CD14-positive monocyte (primary cell): ENCODE measurements around the gene MPC1L. TPM values are rescaled to one million over a fixed set of nuclear protein-coding genes. Genes with fewer than 3 reads are reported as not detected.

Experiments used
- DNase-seq, 3 donors: peaks; one replicate each; pipeline ENCODE4 v3.0.0-alpha.2; 2011 to 2022
- H2AFZ ChIP-seq: 2 replicates; pipeline ENCODE4 v1.6.0; 2012; ENCODE audit warnings: mild to moderate bottlenecking, low read depth, low read length, inconsistent platforms; ENCODE audit not compliant: insufficient read depth, poor library complexity, severe bottlenecking
- H3K27ac ChIP-seq, 2 donors: 1 replicate in 1 of 2; 2 replicates in 1 of 2; pipeline ENCODE4 v1.5.1; 2012 to 2013; ENCODE audit warnings: low read length in 2 of 2, control low read depth in 1 of 2, inconsistent platforms in 1 of 2, low read depth in 1 of 2, mild to moderate bottlenecking in 1 of 2
- H3K27me3 ChIP-seq, 2 donors: one replicate each; pipeline versions ENCODE4 v1.6.0 to v1.6.1; 2011 to 2013; ENCODE audit warnings: low read length in 2 of 2; ENCODE audit not compliant: control insufficient read depth in 2 of 2, insufficient read depth in 2 of 2
- H3K36me3 ChIP-seq, 2 donors: replicated peaks in 1 of 2; 1 replicate in 1 of 2; 2 replicates in 1 of 2; pipeline versions ENCODE4 v1.5.1 to v1.6.1; 2012 to 2013; ENCODE audit warnings: low read length in 2 of 2, control low read depth in 1 of 2, inconsistent platforms in 1 of 2, mild to moderate bottlenecking in 1 of 2; ENCODE audit not compliant: insufficient read depth in 2 of 2, control insufficient read depth in 1 of 2
- H3K4me1 ChIP-seq, 2 donors: 1 replicate in 1 of 2; 2 replicates in 1 of 2; pipeline versions ENCODE4 v1.5.1 to v1.6.1; 2012 to 2013; ENCODE audit warnings: low read length in 2 of 2, control low read depth in 1 of 2, inconsistent platforms in 1 of 2, mild to moderate bottlenecking in 1 of 2, moderate library complexity in 1 of 2; ENCODE audit not compliant: insufficient read depth in 2 of 2, control insufficient read depth in 1 of 2
- H3K4me2 ChIP-seq: replicated peaks from 2 replicates; pipeline ENCODE3; 2012; ENCODE audit warnings: low read length, moderate library complexity, mild to moderate bottlenecking; ENCODE audit not compliant: poor library complexity, severe bottlenecking; ENCODE audit errors: extremely low read depth
- H3K4me3 ChIP-seq, 3 experiments: fragments of 200-600 bp in 1 of 3; sonication (generic) in 1 of 3; replicated peaks in 1 of 3; 1 replicate in 2 of 3; 2 replicates in 1 of 3; pipeline ENCODE4 v1.5.1; 2011 to 2013; ENCODE audit warnings: low read length in 3 of 3, mild to moderate bottlenecking in 3 of 3, control low read depth in 2 of 3, low read depth in 2 of 3, inconsistent platforms in 1 of 3, moderate library complexity in 1 of 3
- H3K79me2 ChIP-seq: 2 replicates; pipeline ENCODE4 v1.6.0; 2012; ENCODE audit warnings: mild to moderate bottlenecking, control low read depth, inconsistent platforms, low read length, moderate library complexity; ENCODE audit not compliant: insufficient read depth
- H3K9ac ChIP-seq: 2 replicates; pipeline ENCODE4 v1.6.0; 2017; ENCODE audit warnings: low read length, mild to moderate bottlenecking; ENCODE audit not compliant: insufficient read depth, poor library complexity, severe bottlenecking
- H3K9me3 ChIP-seq, 2 donors: replicated peaks in 1 of 2; 1 replicate in 1 of 2; 2 replicates in 1 of 2; pipeline versions ENCODE4 v1.5.1 to v1.6.1; 2012 to 2013; ENCODE audit warnings: low read length in 2 of 2, control low read depth in 1 of 2; ENCODE audit not compliant: control insufficient read depth in 1 of 2, insufficient read depth in 1 of 2
- H4K20me1 ChIP-seq: 2 replicates; pipeline ENCODE4 v1.6.0; 2012; ENCODE audit warnings: mild to moderate bottlenecking, low read length, control low read depth, moderate library complexity; ENCODE audit not compliant: insufficient read depth
- H3K27ac Mint-ChIP-seq, 7 donors: one replicate each; pipeline ENCODE4 v1.8.0; 2020; ENCODE audit warnings: mild to moderate bottlenecking in 7 of 7, mixed read lengths in 7 of 7, moderate library complexity in 6 of 7, inconsistent platforms in 2 of 7
- H3K27me3 Mint-ChIP-seq, 3 donors: one replicate each; pipeline ENCODE4 v1.8.0; 2021 to 2022; ENCODE audit warnings: low read depth in 3 of 3, mild to moderate bottlenecking in 3 of 3, mixed read lengths in 3 of 3, moderate library complexity in 3 of 3, inconsistent platforms in 1 of 3
- H3K36me3 Mint-ChIP-seq, 2 donors: one replicate each; pipeline ENCODE4 v1.8.0; 2020; ENCODE audit warnings: mixed read lengths in 2 of 2, inconsistent platforms in 1 of 2, mild to moderate bottlenecking in 1 of 2
- H3K4me1 Mint-ChIP-seq: one replicate; pipeline ENCODE4 v1.8.0; 2020; ENCODE audit warnings: mild to moderate bottlenecking, mixed read lengths
- H3K4me3 Mint-ChIP-seq, 2 donors: one replicate each; pipeline ENCODE4 v1.8.0; 2020; ENCODE audit warnings: mild to moderate bottlenecking in 2 of 2, mixed read lengths in 2 of 2, moderate library complexity in 1 of 2
- H3K9me3 Mint-ChIP-seq, 7 donors: one replicate each; pipeline ENCODE4 v1.8.0; 2020 to 2022; ENCODE audit warnings: mixed read lengths in 7 of 7, mild to moderate bottlenecking in 6 of 7, moderate library complexity in 6 of 7, inconsistent platforms in 2 of 7
- WGBS: methylation state at CpG from one replicate; pipeline ENCODE4 v1.1.5; 2013; ENCODE audit warnings: missing lambda C conversion rate; ENCODE audit not compliant: insufficient coverage; 5-methylcytosine and 5-hydroxymethylcytosine counted together
- intact Hi-C, 2 donors: fragments of 100-400 bp; cut with micrococcal nuclease; formaldehyde crosslinking; loops; one replicate each; pipeline versions ENCODE4 v1.15.0 to v1.15.1; 2023
- polyA plus RNA-seq, 3 donors: library from polyadenylated mRNA; depleted of rRNA in 1 of 3; unstranded in 2 of 3; stranded (reverse) in 1 of 3; fragments of 300-500 nt in 2 of 3; fragments of >200 nt in 1 of 3; fragmentation: Illumina TruSeq in 2 of 3; gene quantifications; 1 replicate in 2 of 3; 2 replicates in 1 of 3; pipeline ENCODE4 v1.2.3, GENCODE V29; 2012 to 2021
- TF ChIP-seq, protein P1 (sequence below): fragments of 200-600 bp; IDR thresholded peaks from one replicate; pipeline ENCODE4 v1.8.0; 2022; ENCODE audit warnings: antibody characterized with exemption, mild to moderate bottlenecking

MPC1L gene
- polyA plus RNA-seq, 3 donors: not detected

DNA sequence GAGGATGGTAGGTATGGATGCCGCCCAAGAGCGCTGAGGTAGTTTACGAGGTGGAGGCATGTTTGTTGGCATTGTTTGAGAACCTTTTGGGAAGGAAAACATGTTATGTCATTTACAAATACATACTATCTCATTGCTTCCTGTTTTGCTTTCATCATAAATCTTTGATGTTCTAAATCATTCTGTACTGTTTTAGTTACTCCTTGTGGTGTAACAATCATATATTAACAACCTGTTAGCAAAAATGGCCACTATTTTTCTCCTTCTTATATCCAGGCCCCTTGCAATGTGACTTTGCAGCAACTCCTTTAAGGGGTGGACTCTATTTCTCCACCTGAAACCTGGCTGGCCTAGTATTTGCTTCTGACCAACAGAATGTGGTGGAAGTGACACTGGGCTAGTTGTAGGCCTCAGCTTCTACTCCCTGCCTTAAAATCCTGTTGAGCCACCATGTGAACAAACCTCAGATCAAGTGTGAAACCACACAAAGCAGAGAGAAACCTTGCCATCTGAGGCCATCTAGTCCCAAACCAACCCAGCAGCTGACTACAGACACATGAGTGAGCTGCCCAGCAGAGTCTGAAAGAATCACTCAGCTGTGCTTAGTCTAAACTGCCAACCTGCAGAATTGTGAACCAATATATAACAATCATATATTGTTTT lies 40.0 kb downstream of the MPC1L start:
- H3K4me3 ChIP-seq: no peak overlapping the region
- peak overlapping the region in 1 of 7 donors; percentile 42 for H3K27ac Mint-ChIP-seq
- H3K27me3 Mint-ChIP-seq: peaks cover 0 to 34% (median 0%) of the 10 kb centered on the region in 3 donors
- no peak overlapping the region for H2AFZ ChIP-seq
- no peaks in the 10 kb centered on the region for H3K4me1 ChIP-seq
- no peak overlapping the region for H3K4me2 ChIP-seq
- DNase-seq: no peak
- intact Hi-C loops: no loop called here
- H3K79me2 ChIP-seq: no peaks in the 10 kb centered on the region
- no peak overlapping the region for H3K27ac ChIP-seq
- peaks cover 0 to 4% (median 0%) of the 10 kb centered on the region in 7 donors for H3K9me3 Mint-ChIP-seq
- peaks cover 0 to 17% of the 10 kb centered on the region in 2 donors for H3K27me3 ChIP-seq
- H4K20me1 ChIP-seq: peaks cover 3% of the 10 kb centered on the region
- peaks cover 65 to 84% of the 10 kb centered on the region in 2 donors for H3K36me3 Mint-ChIP-seq
- no peak overlapping the region for H3K9ac ChIP-seq
- no CpG with 5 or more reads among the region's 3 CpGs for WGBS
- H3K9me3 ChIP-seq: no peaks in the 10 kb centered on the region
- TF ChIP-seq, protein P1, sequence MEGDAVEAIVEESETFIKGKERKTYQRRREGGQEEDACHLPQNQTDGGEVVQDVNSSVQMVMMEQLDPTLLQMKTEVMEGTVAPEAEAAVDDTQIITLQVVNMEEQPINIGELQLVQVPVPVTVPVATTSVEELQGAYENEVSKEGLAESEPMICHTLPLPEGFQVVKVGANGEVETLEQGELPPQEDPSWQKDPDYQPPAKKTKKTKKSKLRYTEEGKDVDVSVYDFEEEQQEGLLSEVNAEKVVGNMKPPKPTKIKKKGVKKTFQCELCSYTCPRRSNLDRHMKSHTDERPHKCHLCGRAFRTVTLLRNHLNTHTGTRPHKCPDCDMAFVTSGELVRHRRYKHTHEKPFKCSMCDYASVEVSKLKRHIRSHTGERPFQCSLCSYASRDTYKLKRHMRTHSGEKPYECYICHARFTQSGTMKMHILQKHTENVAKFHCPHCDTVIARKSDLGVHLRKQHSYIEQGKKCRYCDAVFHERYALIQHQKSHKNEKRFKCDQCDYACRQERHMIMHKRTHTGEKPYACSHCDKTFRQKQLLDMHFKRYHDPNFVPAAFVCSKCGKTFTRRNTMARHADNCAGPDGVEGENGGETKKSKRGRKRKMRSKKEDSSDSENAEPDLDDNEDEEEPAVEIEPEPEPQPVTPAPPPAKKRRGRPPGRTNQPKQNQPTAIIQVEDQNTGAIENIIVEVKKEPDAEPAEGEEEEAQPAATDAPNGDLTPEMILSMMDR: no peak
- peaks cover 67 to 89% of the 10 kb centered on the region in 2 donors for H3K36me3 ChIP-seq
- no peaks in the 10 kb centered on the region for H3K4me1 Mint-ChIP-seq
- H3K4me3 Mint-ChIP-seq: no peak overlapping the region

DNA sequence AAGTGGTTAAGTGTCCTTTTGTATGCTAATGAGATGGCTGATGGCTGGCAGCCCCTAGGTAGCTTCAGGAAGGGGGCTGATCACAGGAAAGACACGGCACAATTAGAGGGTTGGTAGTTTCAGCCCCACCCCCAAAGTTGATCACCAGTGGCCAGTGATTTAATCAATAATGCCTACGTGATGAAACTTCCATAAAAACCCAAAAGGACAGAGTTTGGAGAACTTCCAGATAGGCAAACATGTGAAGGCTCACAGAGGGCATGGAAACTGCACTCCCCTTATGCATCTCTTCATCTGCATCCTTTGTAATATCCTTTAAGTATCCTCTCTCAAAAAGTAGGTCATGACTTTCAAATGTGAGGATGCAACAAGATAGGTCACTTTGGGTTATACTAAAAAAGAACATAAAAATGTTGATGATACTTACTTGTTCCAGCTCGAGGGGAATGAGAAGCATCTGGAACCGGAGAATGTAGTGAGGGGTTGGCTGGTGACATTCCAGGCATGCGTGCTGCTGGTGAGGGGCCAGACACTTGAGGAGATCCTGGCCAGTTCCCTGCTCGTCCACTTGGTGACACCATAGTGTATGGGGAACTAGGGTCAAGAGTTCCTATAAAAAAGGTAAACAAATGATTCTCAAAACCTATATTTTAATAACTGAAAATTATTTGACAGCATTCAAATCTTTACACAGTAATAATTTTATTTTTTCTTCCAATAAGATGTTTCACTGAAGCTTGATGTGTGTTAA lies 40.8 kb downstream of the MPC1L start:
- Histone ChIP-seq H3K9me3 (no peaks in the 10 kb centered on the region), H3K36me3 (peaks cover 61 to 96% of the 10 kb centered on the region in 2 donors), H2AFZ (no peak overlapping the region), H3K79me2 (no peaks in the 10 kb centered on the region), H3K4me2 (no peak overlapping the region), H3K27me3 (peaks cover 0 to 18% of the 10 kb centered on the region in 2 donors), H3K27ac (no peak overlapping the region), H4K20me1 (peaks cover 3% of the 10 kb centered on the region), H3K4me3 (no peak overlapping the region), H3K9ac (no peak overlapping the region), H3K4me1 (no peaks in the 10 kb centered on the region)
- Mint-ChIP-seq H3K9me3 (peaks cover 0 to 4% (median 0%) of the 10 kb centered on the region in 7 donors), H3K27ac (no peak overlapping the region), H3K4me1 (no peaks in the 10 kb centered on the region), H3K27me3 (peaks cover 0 to 34% (median 0%) of the 10 kb centered on the region in 3 donors), H3K4me3 (no peak overlapping the region), H3K36me3 (peaks cover 62 to 84% of the 10 kb centered on the region in 2 donors)
- intact Hi-C loops: no loop called here
- no peak for DNase-seq
- WGBS: 100% methylated on average over 3 of the region's 6 CpGs
- TF ChIP-seq, protein P1: no peak
